ENCODE results near the gene KRT81.
"Not testable (repeated sequence)": the region's sequence is repeated elsewhere in the genome, so short reads cannot be mapped to it uniquely, and the experiment has no call there.

Gene KRT81

GRCh38 chr12:52253391-52254179 is 37.7 kb downstream of the KRT81 start:
- DNase-seq (ENCODE audit: low spot score): no peak

- DNase-seq (ENCODE audit: low spot score): no peak
These were observed 38.5 kb downstream of the KRT81 start for GRCh38 chr12:52252728-52253343.

GRCh38 chr12:52252175-52252615 is 39.1 kb downstream of the KRT81 start:
- not testable (repeated sequence) for DNase-seq (ENCODE audit: low spot score)

- no peak for DNase-seq (ENCODE audit: low spot score)
These were observed 39.8 kb downstream of the KRT81 start for GRCh38 chr12:52251367-52252051.

- DNase-seq (ENCODE audit: low spot score): no peak
These were observed 41.0 kb downstream of the KRT81 start for GRCh38 chr12:52250048-52250990.

- DNase-seq (ENCODE audit: low spot score): no peak
These were observed 41.8 kb downstream of the KRT81 start for GRCh38 chr12:52249511-52250047.

- peak; percentile 73 for DNase-seq (ENCODE audit: low spot score)
These were observed 42.5 kb downstream of the KRT81 start for GRCh38 chr12:52248541-52249461.

- DNase-seq (ENCODE audit: low spot score): no peak
These were observed 43.5 kb downstream of the KRT81 start for GRCh38 chr12:52247622-52248540.

GRCh38 chr12:52246720-52247621 is 44.4 kb downstream of the KRT81 start:
- DNase-seq (ENCODE audit: low spot score): no peak

GRCh38 chr12:52245962-52246569 is 45.3 kb downstream of the KRT81 start:
- DNase-seq (ENCODE audit: low spot score): no peak

GRCh38 chr12:52245259-52245961 is 45.9 kb downstream of the KRT81 start:
- DNase-seq (ENCODE audit: low spot score): no peak

- DNase-seq (ENCODE audit: low spot score): peak; percentile 43
These were observed 46.7 kb downstream of the KRT81 start for GRCh38 chr12:52244615-52244994.

GRCh38 chr12:52243856-52244614 is 47.3 kb downstream of the KRT81 start:
- DNase-seq (ENCODE audit: low spot score): peak; percentile 96

- DNase-seq (ENCODE audit: low spot score): no peak
These were observed 48.0 kb downstream of the KRT81 start for GRCh38 chr12:52243259-52243855.

- DNase-seq (ENCODE audit: low spot score): no peak
These were observed 48.7 kb downstream of the KRT81 start for GRCh38 chr12:52242442-52243258.
